PC-3 (cell line): ENCODE data around the gene PTDSS2. TPM values are rescaled to one million over a fixed set of nuclear protein-coding genes. Genes with fewer than 3 reads are reported as not detected.

ENCODE experiments used
- ATAC-seq: fragments of 200-7000 bp; cut with Tn5 transposase; 2 replicates; pipeline ENCODE4 v1.9.1; 2020; ENCODE audit warnings: mild to moderate bottlenecking, moderate library complexity
- BruUV-seq: library from RNA; stranded (reverse); fragments of 400-500 nt; replicated peaks from 2 replicates; lab custom pipeline; 2021; lab: Mats Ljungman, UMichigan
- CTCF ChIA-PET: fragments of 300-600 bp; sonication (Branson Sonifier 250); formaldehyde crosslinking; loops from one replicate; lab custom pipeline; 2022; ENCODE audit warnings: antibody characterized with exemption; lab: Charles Lee
- POLR2A ChIA-PET: fragments of 300-600 bp; sonication (Branson Sonifier 250); formaldehyde crosslinking; loops from one replicate; lab custom pipeline; 2022; ENCODE audit warnings: antibody characterized with exemption; ENCODE audit not compliant: unreplicated experiment; lab: Charles Lee
- DNase-seq: peaks from one replicate; pipeline ENCODE4 v3.0.0-alpha.2; 2015
- H2AFZ ChIP-seq: fragments of 300-600 bp; sonication (generic); 2 replicates; pipeline ENCODE4 v1.6.0; 2016; ENCODE audit warnings: antibody characterized with exemption, low read length
- H3F3A ChIP-seq: fragments of 300-600 bp; sonication (generic); one replicate; pipeline ENCODE4 v1.6.0; 2017; ENCODE audit warnings: antibody characterized with exemption, low read length, control low read depth, mild to moderate bottlenecking; ENCODE audit not compliant: unreplicated experiment
- H3K27ac ChIP-seq: fragments of 300-600 bp; sonication (generic); 2 replicates; pipeline ENCODE4 v1.5.1; 2016; ENCODE audit warnings: mild to moderate bottlenecking, low read length
- H3K27me3 ChIP-seq: fragments of 300-600 bp; sonication (generic); 2 replicates; pipeline ENCODE4 v1.6.1; 2016; ENCODE audit warnings: low read length, mixed read lengths
- H3K36me3 ChIP-seq: fragments of 300-600 bp; sonication (generic); 2 replicates; pipeline ENCODE4 v1.6.1; 2016; ENCODE audit warnings: low read depth, mixed run types, low read length, mixed read lengths
- H3K4me1 ChIP-seq: fragments of 300-600 bp; sonication (generic); 2 replicates; pipeline ENCODE4 v1.5.1; 2016; ENCODE audit warnings: low read length; ENCODE audit not compliant: insufficient read depth
- H3K4me2 ChIP-seq: fragments of 300-600 bp; sonication (generic); 2 replicates; pipeline ENCODE4 v1.6.0; 2016; ENCODE audit warnings: low read length
- H3K4me3 ChIP-seq: fragments of 300-600 bp; sonication (generic); 2 replicates; pipeline ENCODE4 v1.5.1; 2016; ENCODE audit warnings: mild to moderate bottlenecking, low read length, mixed read lengths
- H3K79me2 ChIP-seq: fragments of 300-600 bp; sonication (generic); 2 replicates; pipeline ENCODE4 v1.6.1; 2017; ENCODE audit warnings: low read length, mixed read lengths
- H3K9ac ChIP-seq: fragments of 300-600 bp; sonication (generic); 2 replicates; pipeline ENCODE4 v1.6.0; 2016; ENCODE audit warnings: mild to moderate bottlenecking, low read length
- H3K9me2 ChIP-seq: fragments of 300-600 bp; sonication (generic); replicated peaks from 2 replicates; pipeline ENCODE4 v1.6.1; 2016; ENCODE audit warnings: mixed run types, low read length, mixed read lengths
- H3K9me3 ChIP-seq: fragments of 300-600 bp; sonication (generic); 2 replicates; pipeline ENCODE4 v1.6.1; 2016; ENCODE audit warnings: low read length, mixed read lengths
- H4K20me1 ChIP-seq: fragments of 300-600 bp; sonication (generic); 2 replicates; pipeline ENCODE4 v1.6.1; 2016; ENCODE audit warnings: low read length, mixed read lengths
- CTCF ChIP-seq: fragments of 300-600 bp; sonication (generic); conservative IDR thresholded peaks from 2 replicates; pipeline ENCODE4 v1.5.1; 2017; ENCODE audit warnings: antibody characterized with exemption, low read depth, mild to moderate bottlenecking, low read length
- EZH2 ChIP-seq: fragments of 300-600 bp; sonication (generic); IDR thresholded peaks from one replicate; pipeline ENCODE4 v1.6.1; 2017; ENCODE audit warnings: antibody characterized with exemption, mild to moderate bottlenecking, low read length; ENCODE audit not compliant: unreplicated experiment
- EZH2phosphoT487 ChIP-seq: fragments of 300-600 bp; sonication (generic); IDR thresholded peaks from 2 replicates; pipeline ENCODE4 v1.6.1; 2018; ENCODE audit warnings: mild to moderate bottlenecking, antibody characterized with exemption, low read length, borderline replicate concordance
- intact Hi-C: fragments of 100-400 bp; cut with micrococcal nuclease; formaldehyde crosslinking; loops from 2 replicates; pipeline ENCODE4 v1.9.0; 2023
- total RNA-seq: library from RNA; depleted of rRNA; stranded (reverse); fragments of >200 nt; gene quantifications from 2 replicates; pipeline ENCODE4 v1.2.3, GENCODE V29; 2014

Gene PTDSS2
- total RNA-seq, 1 experiment from 2014 or later = 53.0 TPM

- TF ChIP-seq CTCF = no peak
- no peak for TF ChIP-seq EZH2
- no peak for TF ChIP-seq EZH2phosphoT487
- H3F3A ChIP-seq = no peaks in the 10 kb centered on the region
- no peak overlapping the region for H3K9ac ChIP-seq
- no peak for DNase-seq
- intact Hi-C loops = no loop called here
- peaks cover 4% of the 10 kb centered on the region; the same call in 1 of the 2 replicates for H4K20me1 ChIP-seq
- ChIA-PET POLR2A (no interaction called here), CTCF (no interaction called here)
- H3K4me3 ChIP-seq = no peak overlapping the region
- no peaks in the 10 kb centered on the region for H3K36me3 ChIP-seq
- BruUV-seq = no TSS peak
- no peak overlapping the region for H3K4me2 ChIP-seq
- no peaks in the 10 kb centered on the region for H3K27me3 ChIP-seq
- H3K79me2 ChIP-seq = peaks cover 16% of the 10 kb centered on the region
- peaks cover 8% of the 10 kb centered on the region; the same call in 1 of the 2 replicates for H3K4me1 ChIP-seq
- H3K27ac ChIP-seq = no peak overlapping the region
- no peaks in the 10 kb centered on the region for H3K9me2 ChIP-seq
- no peak overlapping the region for H2AFZ ChIP-seq
- H3K9me3 ChIP-seq = no peaks in the 10 kb centered on the region
- ATAC-seq = no peak
These were observed 81.1 kb downstream of the PTDSS2 start for GRCh38 chr11:530960-531831.

GRCh38 chr11:531919-532526 lies 81.9 kb downstream of the PTDSS2 start:
- intact Hi-C loops = no loop called here
- no peak for ATAC-seq
- no peak overlapping the region for H3K4me3 ChIP-seq
- H3K27me3 ChIP-seq = no peaks in the 10 kb centered on the region
- H3F3A ChIP-seq = no peaks in the 10 kb centered on the region
- BruUV-seq = no TSS peak
- CTCF ChIA-PET = no interaction called here
- no peak overlapping the region for H2AFZ ChIP-seq
- H3K4me2 ChIP-seq = no peak overlapping the region
- peaks cover 16% of the 10 kb centered on the region for H3K79me2 ChIP-seq
- H3K9me2 ChIP-seq = no peaks in the 10 kb centered on the region
- no peak overlapping the region for H3K27ac ChIP-seq
- no peak for DNase-seq
- H3K9ac ChIP-seq = no peak overlapping the region
- H3K9me3 ChIP-seq = no peaks in the 10 kb centered on the region
- peaks cover 9% of the 10 kb centered on the region; the same call in 1 of the 2 replicates for H3K4me1 ChIP-seq
- peaks cover 4% of the 10 kb centered on the region; the same call in 1 of the 2 replicates for H4K20me1 ChIP-seq
- TF ChIP-seq EZH2phosphoT487 (no peak), CTCF (no peak), EZH2 (no peak)
- H3K36me3 ChIP-seq = no peaks in the 10 kb centered on the region
- POLR2A ChIA-PET = no interaction called here
